GM12801 (cell line): ENCODE measurements around the gene RHOF.

Experiments used
- TF ChIP-seq, protein P1 (sequence below): IDR thresholded peaks from one replicate; pipeline ENCODE4 v1.5.1; 2011; ENCODE audit warnings: control low read depth; ENCODE audit not compliant: insufficient read length; ENCODE audit errors: extremely low read depth

RHOF gene

DNA sequence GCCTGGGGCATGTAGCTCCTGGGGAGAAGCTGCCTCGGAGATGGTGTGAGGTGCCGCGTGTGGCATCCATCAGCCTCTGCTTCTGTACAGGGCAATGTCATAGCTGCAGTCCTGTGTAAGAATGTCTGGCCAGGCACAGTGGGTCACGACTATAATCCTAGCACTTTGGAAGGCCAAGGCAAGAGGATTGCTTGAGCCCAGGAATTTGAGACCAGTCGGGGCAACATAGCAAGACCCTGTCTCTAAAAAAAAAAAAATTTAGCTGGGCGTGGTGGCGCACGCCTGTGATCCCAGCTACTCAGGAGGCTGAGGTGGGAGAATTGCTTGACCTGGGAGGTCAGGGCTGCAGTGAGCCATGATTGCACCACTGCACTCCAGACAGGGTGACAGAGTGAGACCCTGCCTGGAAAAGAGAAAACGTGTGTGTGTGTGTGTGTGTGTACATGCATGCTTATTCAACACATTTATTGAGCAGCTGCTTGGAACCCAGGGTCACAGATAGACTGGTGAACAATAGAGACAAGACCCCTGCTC is 24.1 kb downstream of the RHOF start:
- TF ChIP-seq, protein P1, sequence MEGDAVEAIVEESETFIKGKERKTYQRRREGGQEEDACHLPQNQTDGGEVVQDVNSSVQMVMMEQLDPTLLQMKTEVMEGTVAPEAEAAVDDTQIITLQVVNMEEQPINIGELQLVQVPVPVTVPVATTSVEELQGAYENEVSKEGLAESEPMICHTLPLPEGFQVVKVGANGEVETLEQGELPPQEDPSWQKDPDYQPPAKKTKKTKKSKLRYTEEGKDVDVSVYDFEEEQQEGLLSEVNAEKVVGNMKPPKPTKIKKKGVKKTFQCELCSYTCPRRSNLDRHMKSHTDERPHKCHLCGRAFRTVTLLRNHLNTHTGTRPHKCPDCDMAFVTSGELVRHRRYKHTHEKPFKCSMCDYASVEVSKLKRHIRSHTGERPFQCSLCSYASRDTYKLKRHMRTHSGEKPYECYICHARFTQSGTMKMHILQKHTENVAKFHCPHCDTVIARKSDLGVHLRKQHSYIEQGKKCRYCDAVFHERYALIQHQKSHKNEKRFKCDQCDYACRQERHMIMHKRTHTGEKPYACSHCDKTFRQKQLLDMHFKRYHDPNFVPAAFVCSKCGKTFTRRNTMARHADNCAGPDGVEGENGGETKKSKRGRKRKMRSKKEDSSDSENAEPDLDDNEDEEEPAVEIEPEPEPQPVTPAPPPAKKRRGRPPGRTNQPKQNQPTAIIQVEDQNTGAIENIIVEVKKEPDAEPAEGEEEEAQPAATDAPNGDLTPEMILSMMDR = no peak

- TF ChIP-seq, protein P1 = no peak
Measured at GRCh38 chr12:121767525-121768016, 25.9 kb downstream of the RHOF start.

DNA sequence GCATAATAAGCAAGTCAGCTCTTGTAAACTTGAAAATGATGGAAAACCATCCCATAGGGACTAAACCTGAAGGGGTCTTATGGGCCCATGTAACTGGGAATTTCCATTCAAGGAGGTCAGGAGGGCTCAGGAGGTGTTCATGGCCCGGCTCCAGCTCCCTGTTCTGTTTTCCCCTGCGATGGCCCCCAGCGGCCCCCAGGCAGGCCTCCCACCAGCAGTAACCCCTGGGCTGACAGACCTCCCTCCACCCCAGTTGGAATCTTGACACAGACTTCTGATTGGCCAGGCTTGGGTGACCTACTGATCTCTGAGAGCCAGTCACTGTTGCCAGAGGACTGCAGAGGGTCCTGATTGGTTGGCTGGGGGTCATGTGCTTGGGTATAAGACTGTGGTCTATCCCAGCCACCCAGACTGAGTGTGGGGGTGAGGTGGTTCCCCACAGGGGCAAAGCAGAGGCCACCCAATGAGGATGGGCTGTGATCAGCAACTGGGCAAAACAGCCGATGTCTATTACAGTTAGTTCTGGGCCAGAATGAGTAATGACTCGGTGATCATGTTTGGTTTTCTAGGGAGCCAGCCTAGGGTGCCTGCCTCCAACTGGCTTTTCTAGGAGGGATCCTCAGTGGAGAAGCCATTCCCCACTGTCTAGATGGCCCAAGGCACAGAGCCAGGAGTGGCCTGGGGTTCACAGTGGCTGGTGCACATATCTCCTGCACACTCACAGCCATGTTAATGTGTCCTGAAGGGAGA is 27.0 kb downstream of the RHOF start:
- TF ChIP-seq, protein P1 = no peak

- TF ChIP-seq, protein P1 = no peak
Measured at GRCh38 chr12:121765573-121765972, 27.9 kb downstream of the RHOF start.

DNA sequence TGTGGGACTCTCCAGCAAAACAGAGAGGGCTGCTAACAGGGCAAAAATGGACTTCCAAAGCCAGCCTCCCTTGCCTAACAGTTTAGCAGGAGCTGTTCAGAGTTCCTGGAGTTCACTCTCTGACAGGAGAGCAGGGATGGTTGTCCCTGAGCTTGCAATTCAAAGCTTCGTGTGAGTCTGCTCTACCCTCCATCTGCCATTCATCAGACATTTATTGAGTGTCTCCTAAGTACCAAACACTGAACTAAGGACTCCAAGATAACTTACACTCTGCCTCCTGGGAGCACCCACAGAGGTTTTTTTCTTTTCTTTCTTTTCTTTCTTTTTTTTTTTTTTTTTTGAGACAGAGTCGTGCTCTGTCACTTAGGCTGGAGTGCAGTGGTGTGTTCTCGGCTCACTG is 28.7 kb downstream of the RHOF start:
- TF ChIP-seq, protein P1 = no peak

DNA sequence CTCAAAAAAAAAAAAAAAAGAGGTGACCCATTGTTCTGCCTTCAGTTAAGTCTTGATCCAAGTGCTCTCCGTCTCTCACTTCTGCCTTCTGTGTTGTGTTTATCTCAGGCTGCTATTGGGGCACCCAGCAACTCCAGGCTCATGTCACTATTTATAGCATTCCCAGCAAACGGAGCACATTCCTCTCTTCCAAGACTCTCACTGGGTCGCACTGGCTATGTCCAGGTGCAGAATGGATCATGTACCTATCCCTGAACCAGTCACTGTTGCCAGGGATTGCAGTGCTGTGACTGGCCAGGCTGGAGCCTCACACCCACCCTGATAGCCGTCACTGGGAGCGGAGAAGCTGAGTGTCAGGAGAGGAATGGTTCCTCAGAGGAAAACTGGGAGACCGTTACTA is 31.2 kb downstream of the RHOF start:
- TF ChIP-seq, protein P1 = no peak

GRCh38 chr12:121755591-121755990 is 37.9 kb downstream of the RHOF start:
- TF ChIP-seq, protein P1 = no peak
